Measurements from ENCODE around the gene CUL9.

CUL9 gene

DNA sequence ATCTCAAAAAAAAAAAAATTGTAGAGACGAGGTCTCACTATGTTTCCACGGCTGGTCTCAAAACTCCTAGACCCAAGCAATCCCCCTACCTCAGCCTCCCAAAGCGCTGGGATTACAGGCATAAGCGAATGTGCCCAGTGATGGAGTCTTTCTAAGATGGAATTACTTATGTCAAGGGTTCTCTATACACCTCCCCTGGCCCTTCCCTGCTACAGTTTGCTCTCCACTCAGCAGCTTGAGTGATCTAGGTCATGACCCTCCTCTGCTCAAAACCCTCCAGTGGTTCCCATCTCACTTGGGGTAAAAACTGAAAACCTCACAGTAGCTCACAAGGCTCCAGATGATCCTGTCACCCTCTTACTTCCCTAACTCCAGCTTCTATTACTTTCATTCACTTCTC lies 49.1 kb downstream of the CUL9 start:
- no peak for DNase-seq

DNA sequence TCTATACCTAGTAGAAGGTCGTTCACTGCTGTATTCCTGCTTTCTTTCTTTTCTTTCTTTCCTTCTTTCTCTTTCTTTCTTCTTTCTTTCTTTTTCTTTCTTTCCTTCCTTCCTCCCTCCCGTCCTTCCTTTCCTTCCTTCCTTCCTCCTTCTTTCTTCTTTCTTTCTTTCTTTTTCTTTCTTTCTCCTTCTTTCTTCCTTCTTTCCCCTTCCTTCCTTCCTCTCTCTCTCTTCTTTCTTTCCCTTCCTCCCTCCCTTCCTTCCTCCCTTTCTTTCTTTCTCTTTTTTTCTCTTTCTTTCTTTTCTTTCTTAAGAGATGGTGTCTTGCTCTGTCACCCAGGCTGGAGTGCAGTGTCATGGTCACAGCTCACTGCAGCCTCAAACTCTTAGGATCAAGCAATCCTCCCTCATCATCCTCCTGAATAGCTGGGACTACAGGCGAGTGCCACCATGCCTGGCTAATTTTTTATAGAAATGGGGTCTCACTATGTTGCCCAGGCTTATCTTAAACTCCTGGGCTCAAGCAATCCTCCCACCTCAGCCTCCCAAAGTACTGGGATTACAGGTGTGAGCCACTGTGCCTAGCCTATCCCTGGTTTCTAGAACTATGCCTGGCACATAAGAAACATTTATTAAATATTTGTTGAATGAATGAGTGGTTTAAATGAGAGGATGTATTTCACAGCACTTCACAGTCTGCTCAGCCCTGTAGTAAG lies 49.9 kb downstream of the CUL9 start:
- DNase-seq: no peak

DNA sequence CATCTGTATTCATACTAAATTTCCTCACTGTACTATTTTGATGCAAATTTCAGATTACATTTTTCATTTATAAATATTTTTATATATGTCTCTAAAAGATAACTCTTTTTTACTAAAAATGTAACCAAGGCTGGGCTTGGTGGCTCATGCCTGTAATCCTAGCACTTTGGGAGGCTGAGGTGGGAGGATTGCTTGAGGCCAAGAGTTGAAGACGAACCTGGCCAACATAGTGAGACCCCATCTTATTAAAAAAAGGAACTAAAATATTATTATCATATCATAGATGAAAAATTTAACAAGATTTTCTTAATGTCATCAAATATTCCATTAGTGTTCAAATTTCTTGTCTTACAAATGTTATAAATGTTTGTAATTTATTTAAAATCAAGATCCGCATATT lies 53.8 kb downstream of the CUL9 start:
- no peak for DNase-seq

DNA sequence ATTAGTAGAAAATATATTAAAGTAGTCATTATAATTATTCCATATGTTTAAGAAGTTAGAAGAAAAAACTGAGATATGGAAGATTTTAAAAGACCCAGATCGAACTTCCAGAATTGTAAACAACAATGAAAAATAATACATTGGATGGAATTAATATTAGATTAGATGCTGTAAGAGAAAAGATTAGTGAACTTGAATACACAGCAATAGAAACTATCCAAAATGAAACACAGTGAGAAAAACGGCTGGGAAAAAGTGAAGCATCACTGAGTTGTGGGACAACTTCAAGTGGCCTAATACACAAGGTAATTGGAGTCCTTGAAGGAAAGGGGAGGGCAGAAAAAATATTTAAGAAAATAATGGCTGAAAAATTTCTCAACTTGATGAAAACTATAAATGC lies 57.1 kb downstream of the CUL9 start:
- DNase-seq: no peak

DNA sequence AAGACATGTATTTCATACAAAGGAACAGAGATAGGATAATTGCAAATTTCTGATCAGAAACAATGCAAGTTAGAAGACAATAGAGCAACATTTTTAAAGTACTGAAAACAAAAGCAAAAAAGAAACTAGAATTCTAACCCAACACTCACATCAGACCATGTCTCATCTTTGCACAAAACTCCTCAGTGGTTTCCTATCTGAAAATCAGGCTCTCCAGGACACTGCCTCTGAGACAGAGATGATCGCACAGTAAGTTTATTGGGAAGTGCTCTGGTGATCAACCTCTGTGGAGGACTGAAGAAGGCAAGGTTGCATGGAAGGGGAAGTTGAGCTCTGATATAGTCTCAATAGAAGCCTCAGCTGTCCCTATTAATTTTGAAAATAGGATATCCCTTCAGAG lies 59.0 kb downstream of the CUL9 start:
- DNase-seq: no peak

DNA sequence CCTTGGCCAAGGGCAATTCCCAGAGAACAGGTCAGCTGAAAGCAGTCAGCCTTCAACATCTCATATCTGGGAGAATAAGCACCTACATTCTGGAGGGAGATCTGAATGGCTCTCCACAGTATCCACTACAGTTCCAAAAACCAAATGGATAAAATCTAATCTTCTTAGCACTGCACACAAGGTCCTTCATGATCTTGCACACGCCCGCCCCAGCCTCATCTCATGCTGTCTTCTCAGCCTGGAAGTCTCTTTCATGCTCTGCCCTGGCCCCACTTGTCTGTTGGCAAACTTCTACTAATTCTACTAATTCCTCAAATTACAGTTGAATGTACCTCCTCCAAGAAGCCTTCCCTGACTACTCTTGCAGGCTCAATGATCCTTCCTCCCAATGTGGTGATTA lies 59.5 kb downstream of the CUL9 start:
- DNase-seq: no peak

DNA sequence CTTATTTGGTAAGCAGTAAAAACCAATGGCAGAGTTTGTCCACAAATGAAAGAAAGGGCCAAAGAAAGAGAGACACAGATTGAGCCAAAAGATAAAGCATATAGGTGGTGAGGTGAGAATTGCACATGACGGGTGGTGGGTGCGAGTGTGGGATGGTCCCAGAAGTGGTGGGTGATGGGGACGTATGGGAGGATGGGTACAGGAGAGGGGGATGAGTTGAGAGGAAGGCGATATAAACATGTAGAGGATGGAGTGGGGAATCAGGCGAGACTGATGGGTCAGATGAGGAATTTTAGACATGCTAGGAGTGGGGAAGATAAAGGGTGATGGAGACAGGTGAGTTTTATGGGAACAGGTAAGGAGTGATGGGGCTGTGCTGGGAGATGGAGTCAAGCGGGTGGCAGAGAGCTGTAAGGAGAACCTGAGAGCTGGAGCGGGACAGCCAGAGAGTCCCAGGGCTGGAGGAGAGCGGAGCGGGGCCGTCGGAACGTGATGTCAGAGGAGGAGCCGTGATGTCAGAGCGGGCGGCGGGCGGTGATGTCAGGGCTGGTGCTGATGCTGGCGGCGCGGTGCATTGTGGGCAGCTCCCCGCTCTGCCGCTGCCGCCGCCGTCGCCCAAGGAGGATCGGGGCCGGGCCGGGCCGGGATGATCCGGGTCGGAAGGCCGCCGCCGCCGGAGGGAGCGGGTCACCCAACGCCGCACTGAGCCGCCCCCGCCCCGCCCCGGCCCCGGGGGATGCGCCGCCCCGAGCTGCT lies 61.1 kb downstream of the CUL9 start, which contains the start of gene TTBK1:
Gene TTBK1 (plus strand): TSS at position 574 of the 756 bp plus-strand sequence. CDS start 3,180 bp downstream, outside the sequence.
- no peak for DNase-seq

DNA sequence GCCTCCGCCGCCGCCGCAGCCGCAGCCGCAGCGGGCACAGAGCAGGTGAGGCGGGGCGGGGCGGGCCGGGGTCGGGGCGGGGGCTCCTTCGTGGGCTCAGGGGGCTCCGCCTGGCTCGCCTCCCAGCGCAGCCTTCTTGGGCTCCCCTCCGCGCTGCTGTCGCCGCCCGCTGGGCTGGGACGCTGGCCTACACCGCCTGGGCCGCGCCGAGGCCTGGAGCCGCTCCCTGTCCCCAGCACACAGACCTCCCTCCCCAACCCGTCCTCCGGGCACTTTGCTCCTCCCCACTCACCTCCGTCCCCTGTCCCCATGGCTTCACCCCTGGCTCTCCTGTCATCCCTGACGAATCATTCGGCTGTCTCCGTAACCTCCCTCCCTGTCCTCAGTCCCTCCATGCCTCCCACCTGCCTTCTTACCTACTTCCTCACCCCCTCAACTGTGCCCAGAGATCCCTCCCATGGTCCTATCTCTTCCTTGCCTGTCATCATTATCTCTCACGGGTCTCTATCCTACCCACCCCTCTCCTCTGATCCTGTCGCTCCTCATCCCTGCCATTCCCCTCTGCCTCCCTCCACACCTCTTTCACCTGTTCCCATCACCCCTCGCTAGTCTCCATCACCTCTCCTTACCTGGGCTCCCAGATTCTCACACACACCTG lies 61.8 kb downstream of the CUL9 start:
- no peak for DNase-seq

DNA sequence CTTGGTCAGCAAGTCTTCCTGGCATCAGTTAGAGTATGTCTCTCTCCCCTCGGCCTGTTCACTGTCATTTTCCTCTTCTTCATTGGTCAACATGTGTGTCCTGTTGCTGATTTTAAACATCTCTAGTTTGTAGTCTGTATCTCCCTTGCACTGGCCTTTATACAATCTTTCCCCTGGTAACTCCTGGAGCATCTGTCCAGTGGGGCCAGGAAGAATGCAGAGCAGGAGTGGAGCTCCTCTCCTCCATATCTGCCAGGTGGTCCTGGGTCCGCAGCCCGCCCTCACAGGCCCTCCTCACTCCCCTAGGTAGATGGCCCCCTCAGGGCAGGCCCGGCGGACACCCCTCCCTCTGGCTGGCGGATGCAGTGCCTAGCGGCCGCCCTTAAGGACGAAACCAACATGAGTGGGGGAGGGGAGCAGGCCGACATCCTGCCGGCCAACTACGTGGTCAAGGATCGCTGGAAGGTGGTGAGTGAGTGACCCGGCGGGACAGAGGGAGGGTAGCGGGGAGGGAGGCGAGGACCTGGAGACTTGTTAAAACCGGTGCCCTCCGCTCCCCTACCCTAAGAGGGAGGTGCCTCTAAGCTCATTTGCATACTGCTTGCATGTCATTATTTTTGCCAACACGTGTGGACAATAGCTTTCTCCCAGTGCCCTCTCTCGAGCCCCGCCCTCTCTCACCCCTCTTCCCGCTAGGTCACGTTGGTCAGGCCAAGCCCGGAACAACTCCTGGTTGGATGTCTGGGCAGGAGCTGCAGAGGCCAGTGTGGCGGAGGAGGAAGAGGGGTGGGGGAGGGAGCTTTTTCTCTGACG lies 64.5 kb downstream of the CUL9 start:
- no peak for DNase-seq

DNA sequence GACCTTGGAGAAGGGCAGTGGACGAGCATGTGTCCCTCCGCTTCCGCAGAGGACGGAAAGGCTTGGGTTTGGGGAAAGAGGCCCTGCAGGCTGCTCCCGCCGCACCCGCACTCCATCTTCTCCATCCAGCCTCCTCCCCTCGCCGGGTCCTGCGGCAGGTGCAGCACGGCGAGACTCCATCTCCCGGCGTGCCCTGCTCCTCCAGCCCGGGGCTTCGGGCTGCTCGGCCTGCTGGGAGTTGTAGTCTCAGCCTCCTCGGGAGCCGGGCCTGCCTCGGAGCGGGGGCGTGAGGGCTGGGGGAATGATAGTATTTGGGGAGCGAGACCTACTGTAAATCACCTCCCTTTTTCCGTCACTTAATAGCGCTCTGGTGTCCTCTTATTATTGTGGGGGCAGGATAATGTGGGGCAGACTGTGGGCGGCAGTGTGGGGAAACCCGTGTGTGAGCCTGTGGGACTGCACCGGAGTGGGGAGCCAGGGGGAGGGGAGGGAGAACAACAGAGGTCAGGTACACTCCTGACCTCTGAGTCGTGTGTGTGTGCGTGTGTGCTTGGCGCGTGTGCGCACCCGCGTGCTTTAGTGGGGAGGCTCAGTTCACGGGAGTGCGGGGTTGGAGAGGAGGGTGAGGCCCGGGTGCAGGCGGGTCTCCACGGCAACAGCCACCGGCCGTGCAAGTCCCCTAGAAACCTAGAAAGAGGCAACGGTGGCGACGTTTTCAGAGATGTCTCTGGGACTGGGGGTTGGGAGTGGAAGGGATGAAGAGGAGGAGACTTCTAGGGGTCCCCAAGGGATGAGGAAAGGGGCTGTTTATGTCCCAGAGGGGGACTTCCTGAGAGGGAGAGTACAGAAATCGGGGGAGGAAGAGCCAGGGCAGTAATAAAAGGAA lies 65.4 kb downstream of the CUL9 start:
- peak; percentile 76 for DNase-seq

DNA sequence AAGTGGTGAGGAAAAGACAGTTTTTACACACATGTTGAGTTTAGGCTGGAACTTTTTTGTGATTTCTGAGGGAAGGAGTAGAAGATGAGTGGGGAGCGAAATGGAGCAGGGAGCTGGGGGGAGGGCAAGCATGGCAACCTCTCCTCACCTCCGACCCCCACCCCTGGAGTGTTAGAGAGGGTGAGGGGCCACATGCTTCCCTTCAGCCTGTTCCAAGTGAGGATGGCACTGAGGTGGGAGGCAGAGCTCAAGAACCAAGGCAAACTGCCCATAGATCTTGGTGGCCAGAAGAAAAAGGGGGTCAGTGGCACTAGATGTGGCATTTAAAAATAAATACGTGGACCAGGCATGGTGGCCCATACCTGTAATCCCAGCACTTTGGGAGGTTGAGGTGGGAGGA lies 66.1 kb downstream of the CUL9 start:
- DNase-seq: no peak

DNA sequence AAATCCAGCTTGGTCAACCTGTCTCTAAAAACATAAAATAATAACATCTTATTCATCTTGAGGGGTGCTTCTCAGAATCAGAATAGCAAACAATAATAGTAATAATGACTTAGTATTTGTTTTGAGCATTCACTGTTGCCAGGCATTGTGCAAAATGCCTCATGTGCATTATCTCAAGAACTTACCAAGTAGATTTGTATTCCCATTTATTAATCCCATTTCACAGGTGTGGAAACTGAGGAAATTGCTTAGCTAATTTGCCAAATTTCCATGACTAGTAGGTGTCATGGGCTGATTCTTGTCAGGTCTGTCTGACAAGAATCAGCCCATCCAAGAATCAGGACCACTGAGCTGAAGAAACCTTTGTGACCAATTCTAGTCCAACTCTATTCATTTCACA lies 66.8 kb downstream of the CUL9 start:
- DNase-seq: no peak

DNA sequence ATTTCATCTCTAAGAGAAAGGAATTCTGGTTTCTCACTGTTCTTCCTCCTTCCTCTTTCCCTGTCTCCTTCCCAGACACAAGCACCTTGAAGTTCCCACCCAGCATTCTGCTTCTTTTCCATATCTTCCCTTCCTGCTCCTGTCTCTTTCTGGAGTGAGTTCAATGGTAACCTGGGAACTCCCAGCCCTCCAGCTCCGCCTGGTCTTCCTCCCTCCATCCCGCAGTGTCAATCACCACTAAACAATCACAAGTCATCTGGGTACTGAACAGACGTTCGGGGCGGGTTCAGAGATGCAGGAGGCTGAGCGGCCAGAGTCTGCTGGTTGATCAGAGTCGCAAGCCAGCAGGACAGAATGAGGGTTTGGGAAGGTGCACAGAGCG lies 69.0 kb downstream of the CUL9 start:
- DNase-seq: no peak

DNA sequence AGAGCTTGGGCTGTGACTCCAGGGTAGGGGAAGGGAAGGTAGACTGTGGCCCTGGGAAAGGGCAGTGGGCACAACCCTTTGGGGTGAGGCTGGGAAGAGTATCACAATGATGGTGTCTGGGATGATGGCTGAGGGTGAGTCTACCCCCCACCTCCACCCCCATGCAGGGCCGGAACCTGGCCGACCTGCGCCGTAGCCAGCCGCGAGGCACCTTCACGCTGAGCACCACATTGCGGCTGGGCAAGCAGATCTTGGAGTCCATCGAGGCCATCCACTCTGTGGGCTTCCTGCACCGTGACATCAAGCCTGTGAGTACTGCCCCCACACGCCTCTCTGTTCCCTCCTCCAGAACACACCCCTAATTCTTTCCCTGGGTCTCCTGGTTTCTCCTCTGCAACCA lies 71.4 kb downstream of the CUL9 start:
- no peak for DNase-seq

DNA sequence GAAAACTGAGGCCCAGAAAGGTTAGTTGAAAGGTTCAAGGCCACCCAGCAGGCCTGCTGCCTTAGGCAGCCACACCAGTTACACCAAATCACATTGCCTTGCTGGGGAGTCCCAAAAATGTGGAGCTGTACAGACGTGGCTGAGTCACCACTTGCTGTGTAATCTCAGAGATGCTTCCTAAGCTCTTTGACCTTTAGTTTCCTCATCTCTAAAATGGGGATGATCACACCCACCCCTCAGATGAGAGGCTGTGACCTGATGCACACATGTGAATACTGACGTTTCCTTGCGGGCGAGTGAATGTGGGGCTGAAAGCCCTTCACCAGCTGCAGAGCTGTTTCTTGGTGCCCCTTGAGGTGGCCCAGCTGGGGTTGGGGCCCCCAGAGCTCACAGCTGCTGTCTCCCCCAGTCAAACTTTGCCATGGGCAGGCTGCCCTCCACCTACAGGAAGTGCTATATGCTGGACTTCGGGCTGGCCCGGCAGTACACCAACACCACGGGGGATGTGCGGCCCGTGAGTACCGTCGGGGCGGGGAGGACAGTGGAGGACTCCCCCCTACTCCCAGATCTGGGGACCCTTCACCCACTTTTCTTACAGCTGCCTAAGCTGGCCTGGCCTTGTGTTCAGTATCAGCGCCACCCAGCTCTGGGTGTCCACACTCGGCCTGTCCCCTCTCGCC lies 72.3 kb downstream of the CUL9 start:
- DNase-seq: no peak

DNA sequence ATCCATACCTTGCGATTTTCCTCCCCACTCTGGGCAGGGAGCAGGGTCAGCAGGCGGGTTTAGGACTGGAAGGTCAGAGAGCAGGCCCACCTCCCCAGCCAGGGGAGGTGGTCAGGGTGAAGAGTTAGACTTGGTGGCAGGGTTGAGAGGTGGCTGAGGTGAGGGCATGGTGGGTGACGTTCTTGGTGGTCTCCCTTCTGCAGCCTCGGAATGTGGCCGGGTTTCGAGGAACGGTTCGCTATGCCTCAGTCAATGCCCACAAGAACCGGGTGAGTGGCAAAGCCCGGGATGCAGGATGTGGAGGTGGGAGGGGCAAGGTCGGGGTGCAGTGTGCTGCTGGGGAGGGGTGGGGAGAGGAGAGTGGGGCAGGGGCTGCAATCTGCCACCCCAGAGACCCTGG lies 72.8 kb downstream of the CUL9 start:
- no peak for DNase-seq

DNA sequence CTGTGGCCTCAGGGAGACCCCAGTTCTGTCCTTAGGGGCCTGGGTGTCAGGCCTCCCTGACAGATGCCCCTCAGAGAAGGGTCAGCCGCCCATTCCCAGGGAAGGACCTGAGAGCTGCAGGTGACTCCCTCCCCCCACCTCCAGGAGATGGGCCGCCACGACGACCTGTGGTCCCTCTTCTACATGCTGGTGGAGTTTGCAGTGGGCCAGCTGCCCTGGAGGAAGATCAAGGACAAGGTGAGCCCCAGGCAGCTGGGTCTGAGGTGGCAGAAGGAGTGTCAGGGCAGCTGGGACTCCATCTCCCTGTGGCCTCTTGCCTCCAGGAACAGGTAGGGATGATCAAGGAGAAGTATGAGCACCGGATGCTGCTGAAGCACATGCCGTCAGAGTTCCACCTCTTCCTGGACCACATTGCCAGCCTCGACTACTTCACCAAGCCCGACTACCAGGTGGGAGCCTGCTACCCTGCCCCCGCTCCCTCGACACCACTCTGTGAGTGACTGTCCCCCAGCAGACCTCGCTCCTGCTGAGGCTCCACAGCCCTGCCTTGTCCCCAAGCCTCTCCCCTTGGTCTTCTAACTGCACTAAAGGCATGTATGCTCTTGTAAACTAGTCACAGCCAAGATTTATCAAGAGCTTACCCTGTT lies 73.5 kb downstream of the CUL9 start:
- DNase-seq: no peak

DNA sequence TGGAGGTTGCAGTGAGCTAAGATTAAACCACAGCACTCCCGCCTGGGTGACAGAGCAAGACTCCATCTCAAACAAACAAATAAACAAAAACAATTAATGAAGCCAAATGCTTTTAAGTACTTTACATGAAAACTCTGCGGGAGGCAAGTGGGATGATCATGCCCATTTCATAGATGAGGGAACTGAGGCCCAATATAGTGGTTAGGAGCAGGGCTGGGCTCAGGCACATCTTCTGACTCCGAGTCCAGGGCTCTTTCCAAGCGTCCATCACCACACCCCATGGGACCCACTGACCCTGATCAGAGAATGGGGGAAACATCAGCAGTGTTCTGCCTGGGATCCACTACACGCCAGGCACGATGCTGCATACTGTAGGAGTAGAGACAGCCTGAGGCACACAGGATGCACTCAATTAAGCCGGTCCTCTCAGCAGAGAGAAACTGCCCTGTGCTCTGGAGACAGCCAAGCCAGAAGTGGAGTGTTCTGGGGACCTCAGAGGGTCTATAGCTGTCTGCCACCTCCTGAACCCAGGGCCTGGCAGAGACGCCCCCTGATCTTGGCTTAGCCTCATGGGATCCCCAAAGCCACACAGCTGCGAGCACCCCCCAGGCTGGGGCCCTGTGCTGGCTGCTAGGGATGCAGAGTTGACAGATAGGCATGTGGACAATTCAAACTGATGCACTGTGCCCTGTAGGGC lies 74.8 kb downstream of the CUL9 start:
- no peak for DNase-seq

DNA sequence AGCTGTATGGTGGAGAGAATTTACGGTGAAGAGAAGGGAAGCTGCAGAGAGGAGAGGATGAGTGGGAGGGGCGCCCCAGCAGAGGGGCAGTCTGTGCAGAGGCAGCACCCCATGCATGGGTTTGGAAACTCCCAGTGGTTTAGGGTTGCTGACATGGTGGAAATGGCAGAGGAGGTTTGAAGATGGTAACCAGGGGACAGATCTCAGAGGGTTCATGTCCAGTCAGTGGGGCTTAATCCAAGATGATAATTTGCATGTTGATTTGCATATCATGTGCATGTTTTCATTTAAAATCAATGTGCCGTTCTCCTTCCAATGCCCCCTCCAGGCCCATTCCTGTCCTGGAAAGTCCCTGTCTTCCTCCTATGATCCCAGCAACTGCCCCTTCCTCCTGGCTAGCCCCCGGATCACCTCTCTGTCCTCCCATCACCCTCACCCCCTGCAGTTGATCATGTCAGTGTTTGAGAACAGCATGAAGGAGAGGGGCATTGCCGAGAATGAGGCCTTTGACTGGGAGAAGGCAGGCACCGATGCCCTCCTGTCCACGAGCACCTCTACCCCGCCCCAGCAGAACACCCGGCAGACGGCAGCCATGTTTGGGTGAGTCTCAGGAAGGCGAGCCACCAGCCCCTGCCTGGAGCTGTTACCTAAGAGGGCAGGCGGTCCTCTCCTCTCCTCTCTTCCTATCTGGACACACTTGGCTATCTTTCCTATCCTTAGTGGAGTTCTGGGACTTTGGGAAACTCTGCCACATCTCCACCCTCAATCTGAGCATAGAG lies 75.6 kb downstream of the CUL9 start:
- no peak for DNase-seq

DNA sequence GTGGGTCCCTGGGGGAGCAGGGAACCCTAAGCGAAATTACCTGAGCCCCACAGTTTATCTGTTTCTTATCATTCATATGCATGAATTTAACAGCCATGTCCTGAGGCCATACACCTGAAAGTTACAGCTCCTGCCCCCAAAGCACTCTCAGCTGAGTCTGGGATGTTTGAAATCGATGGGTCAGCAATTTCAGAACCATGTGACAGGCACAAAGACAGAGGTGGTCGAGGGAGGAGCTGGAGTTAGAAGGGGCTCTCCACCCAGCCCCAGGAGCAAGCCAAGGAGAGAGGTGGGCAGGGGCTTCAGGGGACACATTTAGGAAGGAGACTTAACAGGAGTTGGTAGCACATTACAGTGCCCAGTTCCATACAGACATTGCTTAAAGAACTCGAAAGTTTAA lies 76.2 kb downstream of the CUL9 start:
- no peak for DNase-seq

Data from left hindlimb (tissue), 1 donor.